H1 (cell line): ENCODE data around the gene FLVCR2. TPM values are rescaled to one million over a fixed set of nuclear protein-coding genes. Genes with fewer than 3 reads are reported as not detected.

Source experiments
- CTCF ChIA-PET: fragments of 300-600 bp; sonication (Branson Sonifier 250); formaldehyde crosslinking; loops from one replicate; lab custom pipeline; 2021; ENCODE audit not compliant: partially characterized antibody; lab: Charles Lee
- POLR2A ChIA-PET: fragments of 300-600 bp; sonication (Branson Sonifier 250); formaldehyde crosslinking; loops from one replicate; lab custom pipeline; 2021; ENCODE audit warnings: inconsistent platforms; ENCODE audit not compliant: partially characterized antibody; lab: Charles Lee
- DNase-seq, 2 experiments: peaks; one replicate each; pipeline versions ENCODE4 v3.0.0 to v3.0.0-alpha.2; 2010 to 2022; ENCODE audit warnings: low spot score in 2 of 2, low read depth in 1 of 2, mixed read lengths in 1 of 2
- FAIRE-seq: peaks from 2 replicates; lab custom pipeline; 2011; peaks lifted over from hg19 to GRCh38; lab: Jason Lieb, UNC
- H2AFZ ChIP-seq: 2 replicates; pipeline ENCODE4 v1.8.1; 2012; ENCODE audit warnings: low read length, inconsistent platforms
- H2AK5ac ChIP-seq: 2 replicates; pipeline ENCODE4 v1.6.1; 2013; ENCODE audit warnings: low read depth, low read length
- H2BK120ac ChIP-seq: replicated peaks from 2 replicates; pipeline ENCODE3; 2013; ENCODE audit warnings: low read depth, low read length, inconsistent platforms
- H2BK12ac ChIP-seq: 2 replicates; pipeline ENCODE4 v1.6.1; 2013; ENCODE audit warnings: low read depth, low read length
- H2BK15ac ChIP-seq: 2 replicates; pipeline ENCODE4 v1.6.1; 2013; ENCODE audit warnings: low read length
- H2BK20ac ChIP-seq: 2 replicates; pipeline ENCODE4 v1.6.1; 2013; ENCODE audit warnings: low read length
- H2BK5ac ChIP-seq: 2 replicates; pipeline ENCODE4 v1.6.1; 2013; ENCODE audit warnings: low read depth, low read length
- H3K14ac ChIP-seq: 2 replicates; pipeline ENCODE4 v1.6.1; 2013; ENCODE audit warnings: inconsistent platforms; ENCODE audit not compliant: insufficient read length
- H3K18ac ChIP-seq: 2 replicates; pipeline ENCODE4 v1.6.1; 2013; ENCODE audit warnings: low read length; ENCODE audit errors: extremely low read depth
- H3K23ac ChIP-seq: 2 replicates; pipeline ENCODE4 v1.6.1; 2013; ENCODE audit warnings: inconsistent platforms; ENCODE audit not compliant: insufficient read length
- H3K23me2 ChIP-seq: 2 replicates; pipeline ENCODE4 v1.6.1; 2013; ENCODE audit warnings: low read depth, low read length
- H3K27ac ChIP-seq: 2 replicates; pipeline ENCODE4 v1.6.1; 2011; ENCODE audit warnings: low read depth, low read length, inconsistent platforms
- H3K27me3 ChIP-seq, 4 experiments: replicated peaks in 1 of 4; 1 replicate in 1 of 4; 2 replicates in 3 of 4; pipeline versions ENCODE4 v1.6.1 to v1.8.1; 2011 to 2013; ENCODE audit warnings: low read length in 3 of 4, mild to moderate bottlenecking in 3 of 4, inconsistent platforms in 2 of 4, mixed read lengths in 2 of 4, moderate library complexity in 1 of 4; ENCODE audit not compliant: control insufficient read depth in 3 of 4, insufficient read depth in 3 of 4; ENCODE audit errors: extremely low read depth in 1 of 4
- H3K36me3 ChIP-seq, 4 experiments: 2 replicates each; pipeline versions ENCODE4 v1.6.1 to v1.8.1; 2011 to 2013; ENCODE audit warnings: mild to moderate bottlenecking in 4 of 4, low read length in 3 of 4, moderate library complexity in 2 of 4, control low read depth in 1 of 4, inconsistent platforms in 1 of 4; ENCODE audit not compliant: insufficient read depth in 4 of 4, control insufficient read depth in 2 of 4
- H3K4ac ChIP-seq: replicated peaks from 2 replicates; pipeline ENCODE3; 2013; ENCODE audit warnings: low read length, low read depth, mixed read lengths, inconsistent platforms; ENCODE audit not compliant: insufficient read length
- H3K4me1 ChIP-seq, 4 experiments: replicated peaks in 1 of 4; 1 replicate in 1 of 4; 2 replicates in 3 of 4; pipeline versions ENCODE4 v1.6.1 to v1.8.1; 2011 to 2013; ENCODE audit warnings: low read length in 3 of 4, inconsistent platforms in 2 of 4, mixed read lengths in 1 of 4; ENCODE audit not compliant: insufficient read depth in 4 of 4, control insufficient read depth in 3 of 4
- H3K4me2 ChIP-seq, 2 experiments: 2 replicates each; pipeline versions ENCODE4 v1.6.1 to v1.8.1; 2011 to 2013; ENCODE audit warnings: low read depth in 2 of 2, low read length in 2 of 2, control low read depth in 1 of 2, inconsistent platforms in 1 of 2, mild to moderate bottlenecking in 1 of 2; ENCODE audit not compliant: insufficient read depth in 1 of 2
- H3K4me3 ChIP-seq, 4 experiments: fragments of 200-600, 300-600 bp in 1 of 4; sonication (generic), shearing (Covaris generic), sonication (Bioruptor Twin) in 1 of 4; 2 replicates each; pipeline versions ENCODE4 v1.5.1 to v1.8.1; 2011 to 2016; ENCODE audit warnings: low read length in 4 of 4, low read depth in 3 of 4, control low read depth in 2 of 4, inconsistent platforms in 2 of 4, mild to moderate bottlenecking in 2 of 4, mixed read lengths in 1 of 4, moderate library complexity in 1 of 4; ENCODE audit not compliant: insufficient read depth in 2 of 4; ENCODE audit errors: extremely low read depth in 1 of 4
- H3K56ac ChIP-seq: replicated peaks from 2 replicates; pipeline ENCODE3; 2013; ENCODE audit warnings: low read depth, mild to moderate bottlenecking, mixed read lengths, low read length, inconsistent platforms; ENCODE audit not compliant: insufficient read length
- H3K79me1 ChIP-seq: 2 replicates; pipeline ENCODE4 v1.6.1; 2013; ENCODE audit warnings: low read depth, low read length, control low read depth
- H3K79me2 ChIP-seq, 2 experiments: 2 replicates each; pipeline versions ENCODE4 v1.6.1 to v1.8.1; 2012 to 2013; ENCODE audit warnings: low read length in 2 of 2, mild to moderate bottlenecking in 2 of 2, inconsistent platforms in 1 of 2; ENCODE audit not compliant: insufficient read depth in 2 of 2, control insufficient read depth in 1 of 2
- H3K9ac ChIP-seq, 4 experiments: replicated peaks in 1 of 4; 1 replicate in 1 of 4; 2 replicates in 3 of 4; pipeline versions ENCODE4 v1.6.1 to v1.8.1; 2011 to 2013; ENCODE audit warnings: low read depth in 3 of 4, low read length in 3 of 4, control low read depth in 2 of 4, mild to moderate bottlenecking in 2 of 4, moderate library complexity in 2 of 4, inconsistent platforms in 1 of 4; ENCODE audit errors: extremely low read depth in 1 of 4
- H3K9me3 ChIP-seq, 2 experiments: 2 replicates each; pipeline versions ENCODE4 v1.6.1 to v1.8.1; 2012 to 2013; ENCODE audit warnings: mild to moderate bottlenecking in 2 of 2, moderate library complexity in 2 of 2, control low read depth in 1 of 2, inconsistent platforms in 1 of 2, low read depth in 1 of 2, low read length in 1 of 2, mixed read lengths in 1 of 2; ENCODE audit not compliant: insufficient read depth in 2 of 2
- H4K20me1 ChIP-seq, 2 experiments: replicated peaks in 1 of 2; 2 replicates each; pipeline versions ENCODE3 to v1.8.1; 2011 to 2013; ENCODE audit warnings: inconsistent platforms in 2 of 2, low read length in 2 of 2, mild to moderate bottlenecking in 1 of 2; ENCODE audit not compliant: insufficient read depth in 2 of 2, control insufficient read depth in 1 of 2
- H4K5ac ChIP-seq: 2 replicates; pipeline ENCODE4 v1.6.1; 2013; ENCODE audit warnings: low read length, low read depth, mixed read lengths, inconsistent platforms; ENCODE audit not compliant: insufficient read length
- H4K8ac ChIP-seq: 2 replicates; pipeline ENCODE4 v1.8.0; 2013; ENCODE audit warnings: mild to moderate bottlenecking, moderate library complexity, low read length, inconsistent platforms; ENCODE audit not compliant: insufficient read depth; ENCODE audit errors: extremely low read depth
- H4K91ac ChIP-seq: replicated peaks from 2 replicates; pipeline ENCODE3; 2013; ENCODE audit warnings: low read length, mixed read lengths, inconsistent platforms; ENCODE audit not compliant: insufficient read length
- FOSL1 ChIP-seq: IDR thresholded peaks from 2 replicates; pipeline ENCODE4 v1.6.1; 2011; ENCODE audit warnings: mild to moderate bottlenecking, low read depth, low read length, moderate library complexity; ENCODE audit not compliant: insufficient read depth
- GTF2F1 ChIP-seq: IDR thresholded peaks from 2 replicates; pipeline ENCODE4 v1.6.1; 2012; ENCODE audit warnings: low read depth, low read length, improper control_type of control experiment, borderline replicate concordance
- JUND ChIP-seq: IDR thresholded peaks from 2 replicates; pipeline ENCODE4 v1.6.1; 2011; ENCODE audit warnings: mild to moderate bottlenecking, improper control_type of control experiment, low read length
- RNF2 ChIP-seq: fragments of 200-900, 300-1000 bp; sonication (generic); IDR thresholded peaks from 2 replicates; pipeline ENCODE4 v1.7.1; 2016; ENCODE audit warnings: borderline replicate concordance, low read depth, mild to moderate bottlenecking, antibody characterized with exemption, low read length; ENCODE audit not compliant: poor library complexity, severe bottlenecking; ENCODE audit errors: missing control alignments
- SAP30 ChIP-seq: fragments of 300-600 bp; sonication (generic); IDR thresholded peaks from 2 replicates; pipeline ENCODE4 v1.7.1; 2012; ENCODE audit warnings: low read length, moderate library complexity, mild to moderate bottlenecking, inconsistent platforms; ENCODE audit not compliant: insufficient read depth, insufficient replicate concordance
- SIX5 ChIP-seq: IDR thresholded peaks from 2 replicates; pipeline ENCODE4 v1.6.1; 2011; ENCODE audit warnings: mild to moderate bottlenecking, low read depth, low read length
- SP2 ChIP-seq: IDR thresholded peaks from 2 replicates; pipeline ENCODE4 v1.6.1; 2012; ENCODE audit warnings: mild to moderate bottlenecking, low read length, inconsistent platforms
- SUZ12 ChIP-seq: fragments of 200-600 bp; sonication (generic); IDR thresholded peaks from 2 replicates; pipeline ENCODE4 v1.6.1; 2012; ENCODE audit warnings: mild to moderate bottlenecking, inconsistent platforms, low read length, moderate library complexity, mixed read lengths
- TBP ChIP-seq: IDR thresholded peaks from 2 replicates; pipeline ENCODE4 v1.6.1; 2011; ENCODE audit warnings: low read depth, low read length, improper control_type of control experiment
- WGBS, 2 experiments: shearing (Covaris generic) in 1 of 2; methylation state at CpG; one replicate each; pipeline versions ENCODE4 v1.1.6 to v1.1.7; 2013 to 2015; ENCODE audit warnings: low lambda C conversion rate in 2 of 2, mixed read lengths in 2 of 2, inconsistent platforms in 1 of 2, low coverage in 1 of 2, missing lambda C conversion rate in 1 of 2; ENCODE audit not compliant: insufficient replicate concordance in 2 of 2, insufficient coverage in 1 of 2, insufficient read length in 1 of 2; ENCODE audit errors: extremely low coverage in 1 of 2, missing lambda C conversion rate in 1 of 2; 5-methylcytosine and 5-hydroxymethylcytosine counted together
- polyA plus RNA-seq, 7 experiments: library from polyadenylated mRNA; depleted of rRNA in 3 of 7; stranded (reverse) in 5 of 7; unstranded in 2 of 7; fragments of >200 nt in 5 of 7; fragments of 200-250 nt in 2 of 7; gene quantifications; 1 replicate in 5 of 7; 2 replicates in 1 of 7; 4 replicates in 1 of 7; pipeline versions ENCODE4 v1.2.1 to v1.2.3, GENCODE V29; 2011 to 2013; ENCODE audit warnings: missing spikeins in 2 of 7, mixed read lengths in 2 of 7
- total RNA-seq: library from RNA; stranded (reverse); fragmentation: NEBNext Ultra II Directional; extraction: Animal tissue kit (Norgen Biotek cat#: 25700); gene quantifications from 2 replicates; pipeline ENCODE4 v1.2.1, GENCODE V29; 2021

Gene FLVCR2
- total and polyA plus RNA-seq, 2 of the 8 experiments (the other 6 are each of a cell fraction or from before 2014, with no cell fraction given): 7.1 to 8.2 TPM

- no peak overlapping the region for H2BK120ac ChIP-seq
- 85% methylated on average over 6 of the region's 6 CpGs; no CpG with 5 or more reads in 1 of the 2 experiments for WGBS, 2 experiments
- H4K91ac ChIP-seq: no peak overlapping the region
- H3K23me2 ChIP-seq: no peaks in the 10 kb centered on the region
- no peak overlapping the region for H2BK5ac ChIP-seq
- TF ChIP-seq RNF2: no peak
- no peak for TF ChIP-seq SUZ12
- TF ChIP-seq GTF2F1: no peak
- TF ChIP-seq TBP: no peak
- no peak for TF ChIP-seq JUND
- TF ChIP-seq SIX5: no peak
- TF ChIP-seq SP2: no peak
- TF ChIP-seq FOSL1: no peak
- TF ChIP-seq SAP30: no peak
- TF ChIP-seq, all 59 proteins: peak for 0
- Histone ChIP-seq H2BK12ac (no peak overlapping the region), H4K8ac (no peak overlapping the region), H3K9me3 (no peaks in the 10 kb centered on the region), H4K5ac (no peak overlapping the region), H3K4me1 (no peaks in the 10 kb centered on the region), H2AFZ (no peak overlapping the region), H3K79me2 (no peaks in the 10 kb centered on the region), H2AK5ac (no peak overlapping the region), H3K23ac (no peak overlapping the region), H3K4me2 (no peak overlapping the region), H3K27ac (no peak overlapping the region), H3K9ac (no peak overlapping the region), H3K4me3 (no peak overlapping the region), H3K4ac (no peak overlapping the region), H4K20me1 (no peaks in the 10 kb centered on the region), H3K14ac (no peak overlapping the region), H2BK20ac (no peak overlapping the region), H2BK15ac (no peak overlapping the region), H3K18ac (no peak overlapping the region), H3K56ac (no peak overlapping the region), H3K27me3 (no peaks in the 10 kb centered on the region), H3K36me3 (peaks cover 16 to 42% (median 26%) of the 10 kb centered on the region in 4 experiments), H3K79me1 (no peaks in the 10 kb centered on the region)
- CTCF ChIA-PET: interaction anchor here (0.6 to 3.0 kb wide), 12 partner anchors 7 to 131 kb away, joined by 3 to 29 read pairs (median 4); partner anchors contain the start of gene FLVCR2
- DNase-seq: no peak
- POLR2A ChIA-PET: interaction anchor here (0.8 to 2.7 kb wide), 3 partner anchors 11 to 69 kb away, joined by 4 to 11 read pairs (median 6); partner anchors contain the start of gene FLVCR2
- FAIRE-seq: no peak
Measured at GRCh38 chr14:75646762-75647161, 68.3 kb downstream of the FLVCR2 start.
